Activated CD8-positive, alpha-beta memory T cell treated with anti-CD3 and anti-CD28 coated beads, Interleukin-2, amount 50 U/mL, for 24 hours (primary cell): ENCODE measurements around the gene SPTAN1.
"Not testable (repeated sequence)": the region's sequence is repeated elsewhere in the genome, so short reads cannot be mapped to it uniquely, and the experiment has no call there.

Experiments
- DNase-seq: peaks from one replicate; pipeline ENCODE4 v3.0.0-alpha.2; 2020; ENCODE audit errors: extremely low read depth

SPTAN1 gene

DNA sequence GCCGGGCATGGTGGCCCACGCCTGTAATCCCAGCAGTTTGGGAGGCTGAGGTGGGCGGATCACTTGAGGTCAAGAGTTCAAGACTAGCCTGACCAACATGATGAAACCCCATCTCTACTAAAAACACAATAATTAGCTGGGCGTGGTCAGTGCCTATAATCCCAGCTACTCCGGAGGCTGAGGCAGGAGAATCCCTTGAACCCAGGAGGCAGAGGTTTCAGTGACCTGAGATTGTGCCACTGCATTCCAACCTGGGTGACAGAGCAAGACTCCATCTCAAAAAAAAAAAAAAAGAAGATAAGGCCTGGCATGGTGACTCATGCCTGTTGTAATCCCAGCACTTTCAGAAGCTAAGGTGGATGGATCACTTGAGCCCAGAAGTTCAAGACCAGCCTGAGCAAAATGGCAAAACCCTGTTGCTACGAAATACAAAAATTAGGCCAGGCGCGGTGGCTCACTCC, 114.1 kb downstream of the SPTAN1 start:
- DNase-seq = not testable (repeated sequence)

DNA sequence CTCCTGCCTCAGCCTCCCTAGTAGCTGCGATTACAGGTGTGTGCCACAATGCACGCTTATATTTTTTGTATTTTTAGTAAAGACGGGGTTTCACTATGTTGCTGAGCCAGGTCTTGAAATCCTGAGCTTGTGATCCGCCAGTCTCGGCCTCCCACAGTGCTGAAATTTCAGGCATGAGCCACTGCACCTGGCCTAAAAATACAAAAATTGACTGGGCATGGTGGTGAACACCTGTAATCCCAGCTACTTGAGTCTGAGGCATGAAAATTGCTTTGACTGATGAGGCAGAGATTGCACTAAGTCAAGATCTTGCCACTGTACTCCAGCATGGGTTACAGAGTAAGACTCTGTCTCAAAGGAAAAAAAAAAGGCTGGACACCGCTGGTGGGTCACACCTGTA, 117.4 kb downstream of the SPTAN1 start:
- no peak for DNase-seq

DNA sequence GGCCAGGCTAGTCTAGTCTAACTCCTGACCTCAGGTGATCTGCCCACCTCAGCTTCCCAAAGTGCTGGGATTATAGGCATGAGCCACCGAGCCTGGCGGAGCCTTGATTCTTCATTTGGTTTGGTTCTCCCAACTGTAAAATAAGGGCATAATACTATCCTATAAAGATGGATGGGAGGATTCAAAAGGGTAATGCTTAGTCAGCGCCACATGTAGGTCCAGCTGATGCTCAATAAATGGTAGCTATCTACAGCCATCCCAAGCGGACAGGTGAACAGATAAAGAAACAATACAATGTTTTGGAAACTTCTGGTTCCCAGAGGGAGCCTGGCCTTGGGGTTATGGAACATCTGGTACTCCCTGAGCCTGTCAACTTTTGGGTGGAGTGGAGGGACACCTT, 123.0 kb downstream of the SPTAN1 start:
- DNase-seq = no peak

DNA sequence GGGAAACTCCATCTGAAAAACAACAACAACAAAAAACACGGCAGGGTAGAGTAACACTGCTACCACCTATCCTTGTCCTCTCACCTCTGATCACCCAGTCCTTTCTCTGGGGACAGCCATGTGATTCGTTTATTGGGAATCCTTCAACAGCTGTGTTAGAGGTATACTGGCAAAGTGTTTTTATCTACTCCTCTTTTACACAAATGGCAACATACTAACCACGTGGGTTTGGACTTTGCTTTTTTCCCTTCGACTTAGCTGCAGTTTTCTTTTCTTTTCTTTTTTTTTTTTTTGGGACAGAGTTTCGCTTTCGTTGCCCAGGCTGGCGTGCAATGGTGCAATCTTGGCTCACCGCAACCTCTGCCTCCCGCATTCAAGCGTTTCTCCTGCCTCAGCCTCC, 125.4 kb downstream of the SPTAN1 start:
- no peak for DNase-seq
